Measurements from ENCODE around the gene SGMS1.

DNA sequence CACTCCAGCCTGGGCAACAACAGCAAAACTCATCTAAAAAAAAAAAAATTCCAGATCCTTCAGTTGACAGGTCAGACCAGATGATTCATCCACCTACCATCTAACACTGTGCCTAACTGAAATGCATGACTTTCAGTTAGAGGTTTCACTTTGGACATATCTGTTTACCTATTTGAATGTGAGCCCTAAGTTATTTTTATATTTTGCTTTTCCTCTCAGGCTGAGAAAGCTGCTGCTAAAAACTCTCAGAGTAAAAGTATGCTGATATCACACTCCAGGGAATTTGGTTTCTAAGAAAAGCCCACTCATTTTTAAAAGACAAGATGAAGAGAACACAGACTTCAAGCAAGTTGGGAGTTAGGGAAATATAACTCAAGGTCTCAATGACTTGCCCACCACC is 126.0 kb downstream of the SGMS1 start:
- TF ChIP-seq, protein P1, sequence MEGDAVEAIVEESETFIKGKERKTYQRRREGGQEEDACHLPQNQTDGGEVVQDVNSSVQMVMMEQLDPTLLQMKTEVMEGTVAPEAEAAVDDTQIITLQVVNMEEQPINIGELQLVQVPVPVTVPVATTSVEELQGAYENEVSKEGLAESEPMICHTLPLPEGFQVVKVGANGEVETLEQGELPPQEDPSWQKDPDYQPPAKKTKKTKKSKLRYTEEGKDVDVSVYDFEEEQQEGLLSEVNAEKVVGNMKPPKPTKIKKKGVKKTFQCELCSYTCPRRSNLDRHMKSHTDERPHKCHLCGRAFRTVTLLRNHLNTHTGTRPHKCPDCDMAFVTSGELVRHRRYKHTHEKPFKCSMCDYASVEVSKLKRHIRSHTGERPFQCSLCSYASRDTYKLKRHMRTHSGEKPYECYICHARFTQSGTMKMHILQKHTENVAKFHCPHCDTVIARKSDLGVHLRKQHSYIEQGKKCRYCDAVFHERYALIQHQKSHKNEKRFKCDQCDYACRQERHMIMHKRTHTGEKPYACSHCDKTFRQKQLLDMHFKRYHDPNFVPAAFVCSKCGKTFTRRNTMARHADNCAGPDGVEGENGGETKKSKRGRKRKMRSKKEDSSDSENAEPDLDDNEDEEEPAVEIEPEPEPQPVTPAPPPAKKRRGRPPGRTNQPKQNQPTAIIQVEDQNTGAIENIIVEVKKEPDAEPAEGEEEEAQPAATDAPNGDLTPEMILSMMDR (IDR thresholded peaks at IDR 0.05; ENCODE audit: low read length), result no peak
- no peak for TF ChIP-seq EZH2 (IDR thresholded peaks at IDR 0.05; ENCODE audit: borderline replicate concordance, low read length)

All from OCI-LY1 (cell line).